Measurements from ENCODE around the gene KANSL1. TPM values are rescaled to one million over a fixed set of nuclear protein-coding genes. Genes with fewer than 3 reads are reported as not detected.

Gene KANSL1
- total RNA-seq, 1 donor from 2014 or later: 99.8 TPM

DNA sequence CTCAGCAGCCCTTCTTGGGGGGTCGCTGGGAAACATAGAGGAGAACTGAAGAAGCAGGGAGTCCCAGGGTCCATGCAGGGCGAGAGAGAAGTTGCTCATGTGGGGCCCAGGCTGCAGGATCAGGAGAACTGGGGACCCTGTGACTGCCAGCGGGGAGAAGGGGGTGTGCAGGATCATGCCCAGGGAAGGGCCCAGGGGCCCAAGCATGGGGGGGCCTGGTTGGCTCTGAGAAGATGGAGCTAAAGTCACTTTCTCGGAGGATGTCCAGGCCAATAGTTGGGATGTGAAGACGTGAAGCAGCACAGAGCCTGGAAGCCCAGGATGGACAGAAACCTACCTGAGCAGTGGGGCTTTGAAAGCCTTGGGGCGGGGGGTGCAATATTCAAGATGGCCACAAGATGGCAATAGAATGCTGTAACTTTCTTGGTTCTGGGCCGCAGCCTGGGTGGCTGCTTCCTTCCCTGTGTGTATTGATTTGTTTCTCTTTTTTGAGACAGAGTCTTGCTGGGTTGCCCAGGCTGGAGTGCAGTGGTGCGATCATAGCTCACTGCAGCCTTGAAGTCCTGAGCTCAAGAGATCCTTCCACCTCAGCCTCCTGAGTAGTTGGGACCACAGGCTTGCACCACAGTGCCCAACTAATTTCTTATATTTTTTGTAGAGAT is 190.8 kb downstream of the KANSL1 start:
- Histone ChIP-seq H3K79me2 (ENCODE audit: insufficient read depth, low read length) (no peaks in the 10 kb centered on the region), H3K27ac (ENCODE audit: low read depth, low read length) (no peak overlapping the region), H3K27me3 (ENCODE audit: insufficient read depth, low read length) (no peaks in the 10 kb centered on the region), H3K9me3 (ENCODE audit: insufficient read depth, low read depth, low read length) (no peaks in the 10 kb centered on the region), H4K20me1 (ENCODE audit: insufficient read depth, low read length) (no peaks in the 10 kb centered on the region), H3K36me3 (ENCODE audit: insufficient read depth, low read length) (no peaks in the 10 kb centered on the region), H3K4me1 (ENCODE audit: insufficient read depth, low read length) (peaks cover 5% of the 10 kb centered on the region), H2AFZ (ENCODE audit: low read depth, low read length) (no peak overlapping the region), H3K9ac (ENCODE audit: low read length) (no peak overlapping the region), H3K4me2 (ENCODE audit: low read length) (no peak overlapping the region), H3K4me3 (ENCODE audit: insufficient read depth, low read depth, low read length) (no peak overlapping the region)
- Mint-ChIP-seq H3K4me1 (ENCODE audit: low read depth, unreplicated experiment) (peaks cover 14% of the 10 kb centered on the region), H3K4me3 (ENCODE audit: unreplicated experiment) (no peak overlapping the region), H3K36me3 (ENCODE audit: low read depth, unreplicated experiment) (peaks cover 2% of the 10 kb centered on the region), H3K27me3 (ENCODE audit: low read depth, unreplicated experiment) (peaks cover 6% of the 10 kb centered on the region), H3K27ac (ENCODE audit: unreplicated experiment) (peak overlapping the region; percentile 73), H3K9me3 (ENCODE audit: unreplicated experiment) (no peaks in the 10 kb centered on the region)
- peak; percentile 52 for FAIRE-seq
- TF ChIP-seq EZH2 (IDR thresholded peaks at IDR 0.05; ENCODE audit: insufficient read depth, low read length): no peak
- TF ChIP-seq, protein P1, sequence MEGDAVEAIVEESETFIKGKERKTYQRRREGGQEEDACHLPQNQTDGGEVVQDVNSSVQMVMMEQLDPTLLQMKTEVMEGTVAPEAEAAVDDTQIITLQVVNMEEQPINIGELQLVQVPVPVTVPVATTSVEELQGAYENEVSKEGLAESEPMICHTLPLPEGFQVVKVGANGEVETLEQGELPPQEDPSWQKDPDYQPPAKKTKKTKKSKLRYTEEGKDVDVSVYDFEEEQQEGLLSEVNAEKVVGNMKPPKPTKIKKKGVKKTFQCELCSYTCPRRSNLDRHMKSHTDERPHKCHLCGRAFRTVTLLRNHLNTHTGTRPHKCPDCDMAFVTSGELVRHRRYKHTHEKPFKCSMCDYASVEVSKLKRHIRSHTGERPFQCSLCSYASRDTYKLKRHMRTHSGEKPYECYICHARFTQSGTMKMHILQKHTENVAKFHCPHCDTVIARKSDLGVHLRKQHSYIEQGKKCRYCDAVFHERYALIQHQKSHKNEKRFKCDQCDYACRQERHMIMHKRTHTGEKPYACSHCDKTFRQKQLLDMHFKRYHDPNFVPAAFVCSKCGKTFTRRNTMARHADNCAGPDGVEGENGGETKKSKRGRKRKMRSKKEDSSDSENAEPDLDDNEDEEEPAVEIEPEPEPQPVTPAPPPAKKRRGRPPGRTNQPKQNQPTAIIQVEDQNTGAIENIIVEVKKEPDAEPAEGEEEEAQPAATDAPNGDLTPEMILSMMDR (IDR thresholded peaks at IDR 0.05; ENCODE audit: insufficient read depth, low read depth, low read length): peak; percentile 84
- DNase-seq (ENCODE audit: low read depth): no peak

DNA sequence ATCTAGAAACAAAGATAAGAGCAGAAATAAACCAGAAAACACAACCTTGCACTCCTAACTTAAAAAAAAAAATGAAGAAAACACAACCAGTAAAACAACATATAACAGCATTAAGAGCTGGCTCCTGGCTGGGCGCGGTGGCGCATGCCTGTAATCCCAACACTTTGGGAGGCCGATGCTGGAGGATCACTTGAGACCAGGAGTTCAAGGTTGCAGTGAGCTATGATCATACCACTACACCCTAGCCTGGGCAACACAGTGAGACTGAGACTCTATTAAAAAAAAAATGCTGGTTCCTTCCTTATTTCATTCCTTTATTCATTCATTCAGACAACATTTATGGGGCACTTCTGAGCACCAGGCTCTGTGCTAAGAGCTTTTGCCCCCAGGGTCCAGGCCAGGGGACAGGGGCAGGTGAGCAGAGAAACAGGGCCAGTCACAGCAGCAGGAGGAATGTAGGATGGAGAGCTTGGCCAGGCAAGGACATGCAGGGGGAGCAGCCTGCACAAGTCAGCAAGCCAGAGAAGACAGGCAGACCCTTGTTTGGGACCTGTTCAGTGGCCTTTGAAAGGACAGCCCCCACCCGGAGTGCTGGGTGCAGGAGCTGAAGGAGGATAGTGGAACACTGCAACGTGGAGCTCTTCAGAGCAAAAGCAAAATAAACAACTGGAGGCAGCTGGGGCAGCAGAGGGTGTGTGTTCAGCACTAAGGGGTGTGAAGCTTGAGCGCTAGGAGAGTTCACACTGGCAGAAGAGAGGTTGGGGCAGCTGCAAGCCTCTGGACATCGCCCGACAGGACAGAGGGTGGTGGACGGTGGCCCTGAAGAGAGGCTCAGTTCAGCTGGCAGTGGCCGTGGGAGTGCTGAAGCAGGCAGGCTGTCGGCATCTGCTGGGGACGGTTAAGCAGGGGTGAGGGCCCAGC is 191.6 kb downstream of the KANSL1 start:
- Histone ChIP-seq H3K4me1 (ENCODE audit: insufficient read depth, low read length) (peaks cover 6% of the 10 kb centered on the region), H3K27me3 (ENCODE audit: insufficient read depth, low read length) (no peaks in the 10 kb centered on the region), H2AFZ (ENCODE audit: low read depth, low read length) (no peak overlapping the region), H4K20me1 (ENCODE audit: insufficient read depth, low read length) (no peaks in the 10 kb centered on the region), H3K9me3 (ENCODE audit: insufficient read depth, low read depth, low read length) (no peaks in the 10 kb centered on the region), H3K4me2 (ENCODE audit: low read length) (no peak overlapping the region), H3K4me3 (ENCODE audit: insufficient read depth, low read depth, low read length) (no peak overlapping the region), H3K27ac (ENCODE audit: low read depth, low read length) (no peak overlapping the region), H3K36me3 (ENCODE audit: insufficient read depth, low read length) (no peaks in the 10 kb centered on the region), H3K9ac (ENCODE audit: low read length) (no peak overlapping the region), H3K79me2 (ENCODE audit: insufficient read depth, low read length) (no peaks in the 10 kb centered on the region)
- Mint-ChIP-seq H3K27ac (ENCODE audit: unreplicated experiment) (peak overlapping the region; percentile 73), H3K36me3 (ENCODE audit: low read depth, unreplicated experiment) (peaks cover 2% of the 10 kb centered on the region), H3K4me3 (ENCODE audit: unreplicated experiment) (no peak overlapping the region), H3K27me3 (ENCODE audit: low read depth, unreplicated experiment) (peaks cover 6% of the 10 kb centered on the region), H3K9me3 (ENCODE audit: unreplicated experiment) (no peaks in the 10 kb centered on the region), H3K4me1 (ENCODE audit: low read depth, unreplicated experiment) (peaks cover 14% of the 10 kb centered on the region)
- FAIRE-seq (no peak), DNase-seq (ENCODE audit: low read depth) (no peak)
- TF ChIP-seq, protein P1 (IDR thresholded peaks at IDR 0.05; ENCODE audit: insufficient read depth, low read depth, low read length): no peak
